ENCODE measurements around the gene ACSM2B.
"Not testable (repeated sequence)": the region's sequence is repeated elsewhere in the genome, so short reads cannot be mapped to it uniquely, and the experiment has no call there.

DNA sequence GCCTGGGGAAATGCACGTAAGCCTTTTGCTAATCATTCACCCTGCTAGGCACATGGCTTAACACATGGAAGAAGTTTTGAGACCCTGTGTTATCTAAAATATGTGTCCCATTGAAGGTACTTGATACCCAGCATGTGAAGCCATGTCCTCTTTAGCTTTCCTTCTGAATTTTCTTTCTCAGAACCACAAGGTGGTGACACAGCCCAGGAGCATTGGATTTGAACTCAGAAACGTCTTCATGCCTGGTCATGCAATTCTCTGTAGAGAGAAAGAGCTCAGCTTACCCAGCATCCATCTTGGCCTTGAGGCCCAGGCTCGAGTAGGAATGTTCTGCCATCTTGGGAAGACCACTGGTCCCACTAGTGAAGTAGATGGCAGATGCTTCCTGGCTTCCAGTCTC lies 22.7 kb downstream of the ACSM2B start:
- TF ChIP-seq, protein P1, sequence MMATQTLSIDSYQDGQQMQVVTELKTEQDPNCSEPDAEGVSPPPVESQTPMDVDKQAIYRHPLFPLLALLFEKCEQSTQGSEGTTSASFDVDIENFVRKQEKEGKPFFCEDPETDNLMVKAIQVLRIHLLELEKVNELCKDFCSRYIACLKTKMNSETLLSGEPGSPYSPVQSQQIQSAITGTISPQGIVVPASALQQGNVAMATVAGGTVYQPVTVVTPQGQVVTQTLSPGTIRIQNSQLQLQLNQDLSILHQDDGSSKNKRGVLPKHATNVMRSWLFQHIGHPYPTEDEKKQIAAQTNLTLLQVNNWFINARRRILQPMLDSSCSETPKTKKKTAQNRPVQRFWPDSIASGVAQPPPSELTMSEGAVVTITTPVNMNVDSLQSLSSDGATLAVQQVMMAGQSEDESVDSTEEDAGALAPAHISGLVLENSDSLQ (IDR thresholded peaks at IDR 0.05): not testable (repeated sequence)
- not testable (repeated sequence) for TF ChIP-seq FOXK2 (IDR thresholded peaks at IDR 0.05)
